Measurements from ENCODE around the gene FAM20B. TPM values are rescaled to one million over a fixed set of nuclear protein-coding genes. Genes with fewer than 3 reads are reported as not detected.

The FAM20B gene
- total and polyA plus RNA-seq, 2 of the 13 experiments (the other 11 are each of a cell fraction or from before 2014, with no cell fraction given) = 13.8 to 26.9 TPM

DNA sequence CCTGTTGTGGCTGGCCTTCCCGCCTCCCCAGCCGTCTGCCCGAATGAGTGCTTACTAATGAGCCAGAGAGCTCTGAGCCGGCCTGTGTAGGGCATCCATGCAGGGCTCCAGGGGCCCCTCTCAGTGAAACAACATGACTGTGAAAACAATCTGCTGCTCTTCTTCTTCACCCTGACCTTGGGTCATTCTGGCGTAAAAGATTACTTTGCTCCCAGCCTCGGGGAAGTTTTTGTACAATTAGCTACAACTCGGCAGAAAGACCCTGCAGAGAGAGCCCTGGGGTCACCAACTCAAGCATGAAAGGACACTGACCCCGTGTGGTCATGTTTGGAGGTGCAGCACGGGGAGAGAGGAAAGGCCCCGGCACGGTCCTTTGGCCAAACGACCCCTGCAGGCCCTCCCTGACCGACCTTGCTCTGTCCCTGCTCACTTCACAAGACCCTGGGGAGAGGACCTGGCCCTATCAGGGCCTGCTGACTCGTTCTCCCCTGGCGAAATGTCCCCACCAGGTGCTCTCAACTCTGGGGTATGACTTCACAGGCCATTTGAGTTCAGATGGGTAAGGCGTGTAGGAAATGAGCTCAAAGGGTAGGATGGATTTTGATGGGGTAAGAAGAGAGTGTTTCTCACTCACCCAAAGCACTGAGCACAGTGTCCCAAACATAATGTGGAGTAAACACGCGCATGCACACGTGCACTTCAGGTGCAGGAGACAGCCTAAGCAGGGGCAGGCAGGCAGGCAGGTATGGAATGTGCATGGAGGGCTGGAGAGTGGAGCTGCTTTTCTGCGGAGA lies 22.9 kb upstream of the FAM20B start (continued):
- TF ChIP-seq ZBTB1 (CRISPR knock-in tag; IDR thresholded peaks at IDR 0.05; ENCODE audit: borderline replicate concordance) (no peak), SNRNP70 (IDR thresholded peaks at IDR 0.05; ENCODE audit: low read depth, low read length) (no peak), GPN1 (CRISPR knock-in tag; IDR thresholded peaks at IDR 0.05; ENCODE audit: borderline replicate concordance) (no peak), GABPA (IDR thresholded peaks at IDR 0.05; ENCODE audit: low read depth, low read length) (no peak), GABPA (CRISPR knock-in tag; IDR thresholded peaks at IDR 0.05; ENCODE audit: low read depth) (no peak; the same call in 1 of the 2 replicates), ZSCAN21 (CRISPR knock-in tag; IDR thresholded peaks at IDR 0.05; ENCODE audit: borderline replicate concordance) (no peak), SMARCC2 (IDR thresholded peaks at IDR 0.05) (no peak), FOXK1 (CRISPR knock-in tag; IDR thresholded peaks at IDR 0.05; ENCODE audit: borderline replicate concordance, low read depth) (no peak), ZNF335 (CRISPR knock-in tag; IDR thresholded peaks at IDR 0.05) (no peak), RBM39 (IDR thresholded peaks at IDR 0.05; ENCODE audit: low read depth, low read length, poor library complexity, severe bottlenecking) (no peak), FOXO1 (CRISPR knock-in tag; IDR thresholded peaks at IDR 0.05) (no peak), THYN1 (CRISPR knock-in tag; IDR thresholded peaks at IDR 0.05; ENCODE audit: borderline replicate concordance, low read depth) (no peak), MEF2D (CRISPR knock-in tag; IDR thresholded peaks at IDR 0.05) (no peak), SP5 (CRISPR knock-in tag; IDR thresholded peaks at IDR 0.05; ENCODE audit: borderline replicate concordance, low read depth) (no peak), TCF7 (IDR thresholded peaks at IDR 0.05; ENCODE audit: low read depth) (no peak), ZNF780A (CRISPR knock-in tag; IDR thresholded peaks at IDR 0.05) (no peak), FOSL1 (CRISPR knock-in tag; IDR thresholded peaks at IDR 0.05; ENCODE audit: borderline replicate concordance) (no peak), ARID2 (CRISPR knock-in tag; IDR thresholded peaks at IDR 0.05; ENCODE audit: borderline replicate concordance) (0 out of 2 replicates have a peak, but pooled peaks have one; percentile 50), RFX3 (CRISPR knock-in tag; IDR thresholded peaks at IDR 0.05) (no peak), ZNF83 (CRISPR knock-in tag; IDR thresholded peaks at IDR 0.05; ENCODE audit: borderline replicate concordance) (no peak), KLF9 (CRISPR knock-in tag; IDR thresholded peaks at IDR 0.05; ENCODE audit: low read depth) (no peak)
- TF ChIP-seq, protein P1, sequence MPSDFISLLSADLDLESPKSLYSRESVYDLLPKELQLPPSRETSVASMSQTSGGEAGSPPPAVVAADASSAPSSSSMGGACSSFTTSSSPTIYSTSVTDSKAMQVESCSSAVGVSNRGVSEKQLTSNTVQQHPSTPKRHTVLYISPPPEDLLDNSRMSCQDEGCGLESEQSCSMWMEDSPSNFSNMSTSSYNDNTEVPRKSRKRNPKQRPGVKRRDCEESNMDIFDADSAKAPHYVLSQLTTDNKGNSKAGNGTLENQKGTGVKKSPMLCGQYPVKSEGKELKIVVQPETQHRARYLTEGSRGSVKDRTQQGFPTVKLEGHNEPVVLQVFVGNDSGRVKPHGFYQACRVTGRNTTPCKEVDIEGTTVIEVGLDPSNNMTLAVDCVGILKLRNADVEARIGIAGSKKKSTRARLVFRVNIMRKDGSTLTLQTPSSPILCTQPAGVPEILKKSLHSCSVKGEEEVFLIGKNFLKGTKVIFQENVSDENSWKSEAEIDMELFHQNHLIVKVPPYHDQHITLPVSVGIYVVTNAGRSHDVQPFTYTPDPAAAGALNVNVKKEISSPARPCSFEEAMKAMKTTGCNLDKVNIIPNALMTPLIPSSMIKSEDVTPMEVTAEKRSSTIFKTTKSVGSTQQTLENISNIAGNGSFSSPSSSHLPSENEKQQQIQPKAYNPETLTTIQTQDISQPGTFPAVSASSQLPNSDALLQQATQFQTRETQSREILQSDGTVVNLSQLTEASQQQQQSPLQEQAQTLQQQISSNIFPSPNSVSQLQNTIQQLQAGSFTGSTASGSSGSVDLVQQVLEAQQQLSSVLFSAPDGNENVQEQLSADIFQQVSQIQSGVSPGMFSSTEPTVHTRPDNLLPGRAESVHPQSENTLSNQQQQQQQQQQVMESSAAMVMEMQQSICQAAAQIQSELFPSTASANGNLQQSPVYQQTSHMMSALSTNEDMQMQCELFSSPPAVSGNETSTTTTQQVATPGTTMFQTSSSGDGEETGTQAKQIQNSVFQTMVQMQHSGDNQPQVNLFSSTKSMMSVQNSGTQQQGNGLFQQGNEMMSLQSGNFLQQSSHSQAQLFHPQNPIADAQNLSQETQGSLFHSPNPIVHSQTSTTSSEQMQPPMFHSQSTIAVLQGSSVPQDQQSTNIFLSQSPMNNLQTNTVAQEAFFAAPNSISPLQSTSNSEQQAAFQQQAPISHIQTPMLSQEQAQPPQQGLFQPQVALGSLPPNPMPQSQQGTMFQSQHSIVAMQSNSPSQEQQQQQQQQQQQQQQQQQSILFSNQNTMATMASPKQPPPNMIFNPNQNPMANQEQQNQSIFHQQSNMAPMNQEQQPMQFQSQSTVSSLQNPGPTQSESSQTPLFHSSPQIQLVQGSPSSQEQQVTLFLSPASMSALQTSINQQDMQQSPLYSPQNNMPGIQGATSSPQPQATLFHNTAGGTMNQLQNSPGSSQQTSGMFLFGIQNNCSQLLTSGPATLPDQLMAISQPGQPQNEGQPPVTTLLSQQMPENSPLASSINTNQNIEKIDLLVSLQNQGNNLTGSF (CRISPR knock-in tag; IDR thresholded peaks at IDR 0.05) = no peak
- TF ChIP-seq, protein P2, sequence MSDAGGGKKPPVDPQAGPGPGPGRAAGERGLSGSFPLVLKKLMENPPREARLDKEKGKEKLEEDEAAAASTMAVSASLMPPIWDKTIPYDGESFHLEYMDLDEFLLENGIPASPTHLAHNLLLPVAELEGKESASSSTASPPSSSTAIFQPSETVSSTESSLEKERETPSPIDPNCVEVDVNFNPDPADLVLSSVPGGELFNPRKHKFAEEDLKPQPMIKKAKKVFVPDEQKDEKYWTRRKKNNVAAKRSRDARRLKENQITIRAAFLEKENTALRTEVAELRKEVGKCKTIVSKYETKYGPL (CRISPR knock-in tag; IDR thresholded peaks at IDR 0.05) = no peak
- TF ChIP-seq, protein P3, sequence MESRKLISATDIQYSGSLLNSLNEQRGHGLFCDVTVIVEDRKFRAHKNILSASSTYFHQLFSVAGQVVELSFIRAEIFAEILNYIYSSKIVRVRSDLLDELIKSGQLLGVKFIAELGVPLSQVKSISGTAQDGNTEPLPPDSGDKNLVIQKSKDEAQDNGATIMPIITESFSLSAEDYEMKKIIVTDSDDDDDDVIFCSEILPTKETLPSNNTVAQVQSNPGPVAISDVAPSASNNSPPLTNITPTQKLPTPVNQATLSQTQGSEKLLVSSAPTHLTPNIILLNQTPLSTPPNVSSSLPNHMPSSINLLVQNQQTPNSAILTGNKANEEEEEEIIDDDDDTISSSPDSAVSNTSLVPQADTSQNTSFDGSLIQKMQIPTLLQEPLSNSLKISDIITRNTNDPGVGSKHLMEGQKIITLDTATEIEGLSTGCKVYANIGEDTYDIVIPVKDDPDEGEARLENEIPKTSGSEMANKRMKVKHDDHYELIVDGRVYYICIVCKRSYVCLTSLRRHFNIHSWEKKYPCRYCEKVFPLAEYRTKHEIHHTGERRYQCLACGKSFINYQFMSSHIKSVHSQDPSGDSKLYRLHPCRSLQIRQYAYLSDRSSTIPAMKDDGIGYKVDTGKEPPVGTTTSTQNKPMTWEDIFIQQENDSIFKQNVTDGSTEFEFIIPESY (CRISPR knock-in tag; IDR thresholded peaks at IDR 0.05) = no peak
